GM19438 (cell line): Measurements from ENCODE around the gene ANKS1A.

Source experiments
- ATAC-seq: cut with Tn5 transposase; IDR thresholded peaks from one replicate; pipeline ENCODE4 v1.9.1; 2021; ENCODE audit warnings: low read depth; ENCODE audit not compliant: unreplicated experiment

Gene ANKS1A

GRCh38 chr6:35017411-35018181 lies 128.5 kb downstream of the ANKS1A start:
- ATAC-seq: no peak

- ATAC-seq: no peak
These were observed 129.1 kb downstream of the ANKS1A start for GRCh38 chr6:35018182-35018519.

- no peak for ATAC-seq
These were observed 129.7 kb downstream of the ANKS1A start for GRCh38 chr6:35018746-35019145.

- ATAC-seq: no peak
These were observed 130.1 kb downstream of the ANKS1A start for GRCh38 chr6:35019171-35019570.

GRCh38 chr6:35019831-35020230 lies 130.8 kb downstream of the ANKS1A start:
- ATAC-seq: no peak

- ATAC-seq: no peak
These were observed 131.9 kb downstream of the ANKS1A start for GRCh38 chr6:35021004-35021403.

GRCh38 chr6:35023091-35024000 lies 134.3 kb downstream of the ANKS1A start:
- no peak for ATAC-seq

- ATAC-seq: no peak
These were observed 135.5 kb downstream of the ANKS1A start for GRCh38 chr6:35024551-35025054.

- ATAC-seq: no peak
These were observed 136.5 kb downstream of the ANKS1A start for GRCh38 chr6:35025232-35026188.

GRCh38 chr6:35026434-35027222 lies 137.6 kb downstream of the ANKS1A start:
- no peak for ATAC-seq

- no peak for ATAC-seq
These were observed 138.8 kb downstream of the ANKS1A start for GRCh38 chr6:35027807-35028206.

- ATAC-seq: no peak
These were observed 140.0 kb downstream of the ANKS1A start for GRCh38 chr6:35028781-35029769.

- ATAC-seq: no peak
These were observed 141.0 kb downstream of the ANKS1A start for GRCh38 chr6:35030099-35030498.

GRCh38 chr6:35031611-35032529 lies 142.8 kb downstream of the ANKS1A start:
- no peak for ATAC-seq

- ATAC-seq: no peak
These were observed 144.6 kb downstream of the ANKS1A start for GRCh38 chr6:35033683-35034082.

- ATAC-seq: no peak
These were observed 145.5 kb downstream of the ANKS1A start for GRCh38 chr6:35034411-35035191.
